ENCODE data around the gene B4GALT6.

B4GALT6 gene

DNA sequence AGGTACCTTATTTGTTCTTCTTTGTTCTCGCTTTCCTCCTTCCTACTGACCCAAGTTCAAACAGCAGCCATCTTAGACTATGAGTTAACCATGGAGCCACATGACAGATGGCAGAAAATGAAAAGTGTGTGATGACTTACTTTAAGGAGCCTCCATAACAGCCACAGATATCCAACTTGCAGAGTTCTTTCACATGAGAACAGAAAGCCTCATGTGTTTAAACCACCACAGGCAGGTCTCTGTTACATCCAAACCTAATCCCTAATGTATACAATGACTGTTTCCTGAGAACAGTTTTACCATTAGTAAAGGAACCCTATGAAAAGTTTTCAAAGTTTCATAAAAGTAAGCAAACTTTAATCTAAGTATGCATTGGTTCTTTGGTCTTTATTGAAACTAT is 20.3 kb downstream of the B4GALT6 start:
- FAIRE-seq (no peak), DNase-seq (ENCODE audit: extremely low spot score, insufficient read length, low read depth) (no peak)

DNA sequence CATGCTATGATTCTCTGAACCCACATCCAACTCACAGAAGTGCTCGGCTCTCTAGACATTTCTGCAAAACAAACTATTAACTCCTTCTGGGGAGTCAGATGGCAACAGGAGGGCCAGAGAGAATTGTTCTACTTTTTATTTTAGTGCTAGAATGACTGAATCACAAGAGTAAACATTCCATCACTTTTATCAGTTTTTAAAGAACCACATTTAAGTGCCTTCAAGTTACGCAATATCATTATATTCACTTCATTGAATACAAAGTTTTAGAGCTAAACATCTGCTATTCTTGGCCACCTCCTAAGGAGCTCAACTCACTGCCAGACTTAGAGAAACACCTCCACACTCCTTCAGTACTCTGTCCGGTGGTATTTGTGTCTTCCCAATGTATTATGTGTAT is 22.4 kb downstream of the B4GALT6 start:
- FAIRE-seq: no peak
- DNase-seq (ENCODE audit: extremely low spot score, insufficient read length, low read depth): no peak

DNA sequence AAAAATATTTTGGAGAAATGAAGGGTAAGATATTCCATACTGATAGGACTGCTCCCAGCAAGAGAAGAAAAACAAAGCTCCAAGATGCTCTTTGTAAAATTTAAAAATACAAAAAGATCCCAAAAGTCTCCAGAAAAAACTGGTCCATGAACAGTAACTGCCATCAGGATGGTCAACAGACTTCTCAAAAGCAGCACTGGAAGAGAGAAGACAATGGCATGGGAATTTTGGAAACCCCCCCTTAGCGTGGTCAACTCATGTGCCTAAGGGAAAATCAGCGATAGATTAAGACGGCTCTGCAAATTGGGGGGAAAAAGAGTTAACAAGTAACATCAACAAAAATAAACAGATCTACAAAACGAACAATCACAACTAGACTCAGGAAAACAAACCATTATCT is 23.6 kb downstream of the B4GALT6 start:
- no peak for FAIRE-seq
- DNase-seq (ENCODE audit: extremely low spot score, insufficient read length, low read depth): no peak

DNA sequence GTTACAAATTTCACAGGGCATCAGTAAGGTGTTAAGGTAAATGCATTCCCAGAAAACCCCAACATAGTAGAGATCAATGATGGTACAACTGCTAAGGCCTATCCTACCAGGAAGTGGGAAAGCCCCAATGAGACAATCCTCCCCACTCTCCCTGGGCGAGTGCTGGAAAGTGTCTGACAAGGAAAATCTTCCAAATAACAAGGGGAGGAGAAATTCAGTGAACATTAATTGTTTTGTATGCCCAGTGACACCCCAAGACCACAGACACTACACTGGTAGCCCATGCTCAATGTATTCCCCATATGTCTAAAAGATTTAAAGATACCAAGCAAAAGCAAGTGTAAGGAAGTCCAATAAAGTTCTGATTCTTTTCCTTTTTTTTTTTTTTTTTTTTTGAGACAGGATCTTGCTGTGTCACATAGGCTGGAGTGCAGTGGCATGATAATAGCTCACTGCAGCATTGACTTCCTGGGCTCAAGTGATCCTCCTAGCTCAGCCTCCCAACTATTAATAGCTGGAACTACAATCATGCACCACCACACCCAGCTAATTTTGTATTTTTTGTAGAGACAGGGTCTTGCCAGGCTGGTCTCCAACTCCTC is 24.7 kb downstream of the B4GALT6 start:
- DNase-seq (ENCODE audit: extremely low spot score, insufficient read length, low read depth) (no peak), FAIRE-seq (no peak)

DNA sequence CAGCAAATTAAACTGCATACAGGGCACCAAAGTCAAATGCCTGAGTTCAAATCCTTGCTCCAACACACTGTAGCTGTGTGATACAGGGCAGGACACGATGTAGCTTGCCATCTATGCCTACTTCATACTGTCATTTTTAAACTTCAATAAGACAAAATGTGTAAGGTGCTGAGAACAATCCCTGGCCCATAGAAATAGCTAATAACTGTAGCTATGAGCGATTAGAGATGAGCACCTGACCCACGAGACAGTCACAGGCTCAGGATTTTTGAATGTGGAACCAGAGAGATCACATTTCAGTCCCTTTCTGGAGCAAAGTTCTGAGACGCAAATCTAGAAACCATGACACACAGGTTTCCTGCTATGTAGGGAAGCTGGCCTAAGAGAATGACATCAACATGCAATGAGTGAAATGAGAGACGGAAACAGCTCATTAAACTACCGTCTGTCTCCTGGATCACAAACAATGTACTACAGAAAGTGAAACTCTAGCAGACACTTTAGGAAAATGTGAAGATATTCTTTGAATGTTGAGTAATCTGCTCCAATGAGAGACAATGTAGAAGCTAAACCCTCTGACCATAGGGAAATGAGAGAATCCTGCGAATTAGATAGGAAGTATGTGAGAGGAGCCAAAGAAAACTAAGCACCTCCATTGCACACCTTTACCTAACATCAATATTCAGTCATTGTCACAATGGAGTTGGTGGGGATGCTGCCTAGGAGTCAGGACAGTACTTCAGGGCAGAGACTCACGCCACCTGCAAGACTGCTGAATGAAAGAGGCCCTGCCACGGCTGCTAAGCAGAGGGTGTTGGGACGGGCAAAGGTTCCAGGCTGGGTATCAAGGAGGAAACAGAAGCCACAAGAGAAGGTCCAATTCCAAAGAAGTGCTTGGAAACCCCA is 25.5 kb downstream of the B4GALT6 start:
- no peak for FAIRE-seq
- peak; percentile 29 for DNase-seq (ENCODE audit: extremely low spot score, insufficient read length, low read depth)

DNA sequence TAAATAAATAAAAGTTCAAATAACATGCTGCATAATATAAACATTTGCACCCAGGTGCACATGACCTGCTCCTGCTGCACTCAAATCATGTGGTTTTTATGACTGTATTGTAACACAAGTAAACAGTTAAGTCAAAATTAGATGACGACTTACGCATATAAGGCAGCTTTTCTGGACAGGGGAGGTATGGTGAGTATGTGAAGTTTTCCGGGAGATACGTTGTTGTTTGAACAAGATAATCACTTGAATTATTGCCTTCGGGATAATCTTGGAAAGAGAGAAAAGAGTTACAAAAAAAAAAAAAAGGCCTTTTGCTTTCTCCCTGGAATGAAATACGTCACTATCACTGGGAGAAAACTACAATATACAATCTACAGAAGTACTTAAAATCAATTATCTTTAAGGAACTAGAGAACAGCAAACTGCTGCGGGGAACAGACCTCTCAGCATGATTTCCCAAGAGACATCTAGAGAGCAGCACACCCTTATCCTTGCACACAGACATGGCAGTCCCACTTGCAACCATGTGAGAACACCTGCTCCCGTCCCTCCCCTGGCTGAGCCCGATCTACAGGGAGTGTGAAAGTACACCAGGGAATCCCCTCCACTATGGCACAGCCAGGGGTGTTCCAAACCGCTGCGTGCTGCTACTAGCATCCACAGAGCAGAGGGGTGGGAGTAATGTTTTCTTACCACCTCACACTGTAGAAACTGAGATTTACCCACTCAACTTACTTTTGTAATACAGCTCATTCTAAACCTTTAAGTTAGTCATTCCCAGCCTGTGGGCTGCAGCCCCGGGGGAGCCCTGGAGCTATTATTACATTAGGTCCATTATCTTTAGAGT is 26.3 kb downstream of the B4GALT6 start:
- FAIRE-seq (peak; percentile 97), DNase-seq (ENCODE audit: extremely low spot score, insufficient read length, low read depth) (peak; percentile 30)

DNA sequence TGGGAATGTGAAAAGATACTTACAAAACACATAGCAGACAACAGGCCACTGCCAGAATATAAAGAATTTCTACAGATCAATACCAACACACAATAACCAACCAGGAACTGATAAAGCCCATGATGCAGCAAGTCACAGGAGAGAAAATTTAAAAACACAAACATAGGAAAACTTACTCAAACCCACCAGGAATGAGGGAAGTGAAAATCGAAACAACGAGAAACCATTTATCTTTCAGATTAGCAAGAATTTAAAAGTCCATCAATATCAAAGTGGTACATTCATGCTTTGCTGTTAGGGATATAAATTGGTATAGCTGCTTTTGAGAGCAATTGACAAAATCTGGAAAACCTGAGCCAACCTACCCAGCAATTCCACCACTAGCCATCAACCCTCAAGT is 27.6 kb downstream of the B4GALT6 start:
- no peak for DNase-seq (ENCODE audit: extremely low spot score, insufficient read length, low read depth)
- peak; percentile 80 for FAIRE-seq

DNA sequence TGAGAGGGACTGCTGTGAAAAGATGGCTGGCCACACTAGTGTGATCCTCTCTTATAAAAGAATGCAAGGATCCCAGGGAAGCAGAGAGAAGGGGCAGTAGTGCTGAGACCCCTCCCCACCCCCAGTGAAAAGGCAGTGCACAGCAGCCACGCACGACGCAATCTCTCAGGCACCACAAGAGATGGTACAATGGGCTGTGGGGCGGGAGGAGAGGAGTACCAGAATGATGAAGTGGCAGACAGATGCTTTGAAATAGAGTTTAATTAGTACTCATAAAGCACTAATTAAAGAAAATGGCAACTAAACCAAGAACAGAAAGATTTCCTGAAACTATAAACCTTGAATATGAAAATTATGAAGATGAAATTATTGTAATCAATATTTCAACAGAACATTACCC is 29.0 kb downstream of the B4GALT6 start:
- no peak for DNase-seq (ENCODE audit: extremely low spot score, insufficient read length, low read depth)
- FAIRE-seq: no peak

DNA sequence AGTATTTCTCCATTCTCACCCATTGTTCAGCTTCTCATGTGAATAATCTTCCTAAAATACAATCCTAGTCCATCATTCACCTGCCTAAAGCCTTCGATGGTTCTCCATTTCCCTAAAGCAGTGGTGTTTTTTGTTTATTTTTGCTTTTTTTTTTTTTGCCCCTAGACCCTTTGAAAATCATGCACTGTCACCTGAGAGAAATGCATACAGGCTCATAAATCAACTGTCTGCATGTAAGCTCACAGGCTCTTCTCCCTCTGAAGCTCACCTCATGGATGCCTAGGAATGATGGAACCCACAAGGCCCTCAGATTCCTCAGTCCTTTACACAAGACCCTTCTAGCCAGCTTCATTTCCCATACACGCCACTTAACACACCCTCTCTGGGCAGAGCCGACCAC is 31.5 kb downstream of the B4GALT6 start:
- DNase-seq (ENCODE audit: extremely low spot score, insufficient read length, low read depth) (no peak), FAIRE-seq (peak; percentile 24)

DNA sequence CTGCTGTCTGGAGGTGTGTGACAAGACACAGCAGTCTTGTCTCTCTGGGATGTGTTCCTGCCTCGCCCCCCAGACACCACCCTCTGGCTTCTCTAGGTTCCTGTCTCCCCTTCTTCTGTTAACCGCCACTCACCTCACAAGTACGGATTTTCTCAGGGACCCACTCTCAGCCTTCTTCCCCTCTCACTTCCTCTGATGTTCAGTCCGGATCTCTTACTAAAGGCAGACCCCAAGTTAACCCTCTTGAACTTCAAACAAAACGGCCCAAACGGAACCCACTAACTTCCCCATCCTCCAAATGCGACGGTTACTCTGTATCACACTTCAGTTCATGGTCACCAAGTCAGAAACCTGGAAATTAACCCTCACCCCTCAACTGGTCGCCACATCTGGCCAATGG is 32.0 kb downstream of the B4GALT6 start:
- peak; percentile 68 for FAIRE-seq
- no peak for DNase-seq (ENCODE audit: extremely low spot score, insufficient read length, low read depth)

DNA sequence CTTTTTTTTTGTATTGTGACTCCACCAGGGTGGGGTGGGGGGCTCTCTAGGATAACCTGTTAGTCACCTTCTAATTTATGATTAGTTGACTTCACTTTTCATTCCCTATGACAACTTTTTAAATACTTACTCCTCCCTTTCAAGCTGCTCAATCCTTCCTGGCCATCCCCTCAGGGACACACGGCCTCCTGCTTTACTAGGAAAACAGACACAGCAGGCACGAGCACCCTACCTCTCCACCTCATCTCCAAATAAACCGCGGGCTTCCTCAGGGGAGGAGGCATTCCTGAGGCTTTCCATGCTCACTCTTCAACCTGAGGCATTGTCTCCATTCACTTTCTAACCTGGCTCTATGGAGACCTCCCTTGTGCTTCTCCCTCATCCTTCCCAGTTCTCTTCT is 33.0 kb downstream of the B4GALT6 start:
- no peak for FAIRE-seq
- DNase-seq (ENCODE audit: extremely low spot score, insufficient read length, low read depth): no peak

DNA sequence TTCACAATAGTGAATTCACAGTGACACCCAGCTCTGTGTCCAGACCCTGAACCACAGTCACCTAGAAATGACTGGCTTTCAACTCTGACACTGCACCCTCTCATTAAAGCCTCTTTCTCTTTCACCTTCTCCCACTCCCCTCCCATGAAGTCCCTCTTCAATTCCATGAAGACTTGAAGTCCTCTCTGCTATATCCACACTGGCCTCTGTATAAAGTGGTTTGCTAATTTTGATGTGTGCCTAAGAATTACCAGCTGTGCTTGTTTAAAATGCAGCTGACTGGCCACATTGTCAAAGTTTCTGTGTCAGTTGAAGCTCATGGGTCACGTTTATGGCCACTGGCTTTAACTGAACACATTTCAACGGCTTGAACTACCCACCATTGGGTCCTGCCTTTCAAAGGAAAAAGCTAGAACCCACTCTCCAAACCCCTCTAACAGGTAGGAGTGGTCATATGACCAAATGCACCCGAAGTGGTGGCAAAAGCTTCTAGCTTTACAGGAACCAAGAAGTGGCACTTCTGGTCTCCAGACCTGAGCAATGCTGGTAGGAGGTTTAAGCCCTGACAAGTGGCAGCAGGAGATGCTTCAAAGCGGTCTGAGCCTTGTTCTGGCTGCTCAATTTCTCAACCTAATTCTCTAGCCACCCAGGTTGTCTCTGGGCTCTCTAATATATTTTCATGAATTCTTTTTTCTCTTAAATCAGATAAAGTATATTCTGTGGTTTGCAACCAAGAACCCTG is 34.2 kb downstream of the B4GALT6 start:
- no peak for DNase-seq (ENCODE audit: extremely low spot score, insufficient read length, low read depth)
- peak; percentile 89 for FAIRE-seq

DNA sequence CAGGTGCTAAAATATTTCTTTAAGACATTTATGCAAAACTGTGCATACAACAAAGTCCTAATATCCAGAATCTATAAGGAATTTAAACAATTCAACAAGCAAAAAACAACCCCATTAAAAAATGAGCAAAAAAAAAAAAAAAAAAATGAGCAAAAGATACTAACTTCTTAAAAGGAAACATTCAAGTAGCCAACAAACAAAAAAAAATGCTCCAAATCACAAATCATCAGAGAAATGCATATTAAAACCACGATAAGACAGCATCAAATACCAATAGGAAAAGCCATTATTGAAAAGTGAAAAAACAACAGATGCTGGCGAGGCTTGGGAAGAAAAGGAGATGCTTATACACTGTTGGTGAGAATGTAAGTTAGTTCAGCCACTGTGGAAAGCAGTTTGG is 34.9 kb downstream of the B4GALT6 start:
- peak; percentile 9 for FAIRE-seq
- DNase-seq (ENCODE audit: extremely low spot score, insufficient read length, low read depth): no peak

DNA sequence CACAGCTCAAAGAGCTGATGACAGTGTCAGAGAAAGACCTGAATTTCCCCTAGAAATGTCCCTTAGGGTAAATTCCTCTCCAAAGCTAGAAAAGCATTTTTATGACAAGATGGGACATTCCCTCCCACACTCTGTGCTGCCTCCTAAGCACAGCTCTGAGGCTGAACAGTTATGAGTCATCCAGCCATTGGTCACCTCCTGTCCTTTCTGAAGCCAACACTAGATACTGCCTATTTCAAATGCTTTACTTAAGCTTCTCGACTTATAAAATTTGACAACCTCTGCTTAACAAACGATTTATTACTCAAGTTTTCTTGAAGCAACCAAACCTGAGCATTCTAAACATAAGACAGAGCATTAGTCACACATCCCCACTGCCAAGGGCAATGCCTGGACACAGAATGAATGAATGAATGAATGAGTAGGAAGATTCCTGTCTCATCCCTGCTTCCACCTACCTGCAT is 35.4 kb downstream of the B4GALT6 start:
- peak; percentile 9 for DNase-seq (ENCODE audit: extremely low spot score, insufficient read length, low read depth)
- peak; percentile 96 for FAIRE-seq

DNA sequence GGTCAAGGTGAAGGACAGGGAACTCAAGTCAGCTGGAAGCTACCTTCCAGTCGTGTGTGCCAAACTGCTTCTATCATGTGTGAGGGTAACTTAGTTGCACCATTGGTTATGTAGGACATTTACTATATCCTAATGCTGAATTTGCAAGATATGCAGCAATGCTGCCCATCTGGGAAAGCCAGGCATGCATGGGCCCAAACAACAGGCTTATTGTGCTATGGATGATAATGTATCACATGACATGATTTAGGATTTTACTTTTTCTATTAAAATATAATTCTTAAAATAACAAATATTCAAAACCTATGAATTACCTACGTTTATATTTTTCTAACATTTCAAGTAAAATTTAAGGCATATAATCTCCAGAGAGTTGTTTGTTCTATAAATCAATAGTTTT is 35.9 kb downstream of the B4GALT6 start:
- FAIRE-seq: no peak
- DNase-seq (ENCODE audit: extremely low spot score, insufficient read length, low read depth): no peak

DNA sequence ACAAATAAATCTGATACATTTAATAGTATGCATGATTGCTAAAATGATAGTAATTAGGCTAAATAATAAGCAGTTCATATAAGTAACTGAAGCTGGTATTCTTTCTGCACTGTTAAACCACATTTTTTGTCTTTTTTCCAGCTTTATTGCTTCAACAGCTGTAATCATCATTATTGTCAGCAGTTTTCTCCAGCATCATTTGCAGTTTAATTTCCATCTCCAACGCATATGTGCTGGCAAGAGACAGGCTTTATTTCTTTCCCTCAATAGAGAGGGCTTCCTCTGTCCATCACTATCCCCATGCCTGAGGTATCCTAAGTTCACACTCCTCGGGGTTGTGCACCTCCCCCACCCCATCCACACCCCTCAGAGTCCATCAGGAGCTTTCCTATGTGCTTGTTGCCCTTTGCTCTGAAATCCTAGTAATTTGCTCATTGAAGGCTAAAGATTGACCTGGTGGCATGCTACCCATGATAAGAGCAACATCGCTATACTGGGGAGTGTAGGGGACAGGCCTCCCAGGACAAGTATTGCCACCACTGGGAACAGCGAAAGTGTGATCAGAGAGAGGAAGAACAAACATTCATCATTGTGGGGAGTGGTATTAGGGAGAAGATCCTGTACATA is 37.1 kb downstream of the B4GALT6 start:
- no peak for DNase-seq (ENCODE audit: extremely low spot score, insufficient read length, low read depth)
- FAIRE-seq: no peak

DNA sequence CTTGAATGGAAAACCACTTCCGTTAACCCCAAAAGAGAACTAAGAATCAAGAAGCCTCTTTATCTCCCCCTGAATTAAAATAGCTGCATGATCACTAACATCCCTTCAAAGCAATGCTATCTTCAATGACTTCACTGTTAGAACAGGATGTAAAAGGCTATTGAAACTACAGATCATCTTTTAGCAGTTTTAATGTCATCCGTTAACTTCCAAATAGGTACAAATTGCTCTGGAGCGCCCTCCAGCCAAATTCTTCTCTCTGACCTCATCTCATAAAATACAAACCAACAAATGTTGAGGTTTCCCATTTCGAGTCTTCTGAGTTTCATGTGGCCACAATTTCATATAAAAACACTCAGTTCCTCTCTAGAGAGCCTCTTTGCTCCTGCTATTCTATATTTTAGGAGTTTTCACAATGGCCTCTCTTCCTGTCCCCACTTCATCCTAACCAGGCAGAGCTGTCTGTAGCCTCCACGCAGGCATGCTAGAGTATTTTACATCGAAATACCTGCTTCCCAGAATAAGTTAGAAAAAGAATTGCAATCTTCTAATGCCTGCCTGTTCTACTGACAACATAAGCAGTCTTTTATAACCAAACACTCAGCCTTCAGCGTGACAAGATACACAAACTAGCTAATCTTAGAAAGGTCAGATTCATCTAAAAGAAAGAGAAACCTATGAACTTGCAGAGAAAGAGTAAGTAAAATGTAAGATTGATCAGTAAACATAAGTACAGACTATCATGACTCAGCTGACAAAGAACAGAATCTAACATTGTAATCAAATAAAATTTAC is 37.9 kb downstream of the B4GALT6 start:
- FAIRE-seq: peak; percentile 84
- no peak for DNase-seq (ENCODE audit: extremely low spot score, insufficient read length, low read depth)

DNA sequence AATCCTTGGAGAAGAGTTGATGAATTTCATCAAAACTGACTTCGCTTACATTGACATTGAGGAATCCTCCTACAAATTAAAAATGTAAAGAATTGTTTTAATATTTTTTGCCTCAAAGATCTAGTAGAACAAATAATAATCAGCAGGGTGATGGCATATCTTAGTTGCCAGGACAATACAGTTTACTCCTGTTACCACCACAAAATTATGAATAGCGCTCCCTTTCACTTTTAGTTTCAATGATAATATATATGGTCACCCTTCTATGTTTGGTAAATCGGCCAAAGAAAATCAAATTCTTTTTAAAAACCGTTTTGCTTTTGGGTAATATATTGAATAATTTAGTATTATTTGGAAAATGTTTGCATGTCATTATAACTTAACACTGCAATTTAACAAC is 39.0 kb downstream of the B4GALT6 start:
- no peak for DNase-seq (ENCODE audit: extremely low spot score, insufficient read length, low read depth)
- no peak for FAIRE-seq

DNA sequence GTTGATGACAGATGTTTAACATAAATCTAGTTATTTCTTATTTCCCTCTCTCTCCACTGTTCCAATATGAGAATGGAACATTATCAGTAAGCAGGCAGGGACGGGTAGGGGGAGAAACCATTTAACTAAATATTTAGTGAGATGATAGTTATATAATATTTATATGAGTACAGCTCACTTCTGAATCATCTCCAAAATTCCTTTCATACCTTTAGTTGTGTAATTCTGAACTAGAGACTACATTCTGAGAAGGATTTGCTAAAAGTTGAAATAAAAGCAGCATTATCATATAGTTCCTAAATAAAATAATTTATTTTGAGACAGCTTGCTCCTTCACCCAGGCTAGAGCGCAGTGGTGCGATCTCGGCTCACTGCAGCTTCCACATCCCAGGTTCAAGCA is 41.4 kb downstream of the B4GALT6 start:
- DNase-seq (ENCODE audit: extremely low spot score, insufficient read length, low read depth) (no peak), FAIRE-seq (no peak)
